K562 (cell line): Measurements from ENCODE around the gene SCN1B.

ENCODE experiments used
- CBFA2T2 ChIP-seq: fragments of 450-650 bp; conservative IDR thresholded peaks from 2 replicates; pipeline ENCODE4 v1.6.1; 2017; ENCODE audit warnings: mild to moderate bottlenecking
- CTCF ChIP-seq, 3 experiments: IDR thresholded peaks in 2 of 3; conservative IDR thresholded peaks in 1 of 3; 2 replicates each; pipeline ENCODE4 v1.5.1; 2011 to 2012; ENCODE audit warnings: low read length in 3 of 3, mild to moderate bottlenecking in 3 of 3, control low read depth in 2 of 3, improper control_type of control experiment in 1 of 3, inconsistent platforms in 1 of 3, low read depth in 1 of 3, mixed read lengths in 1 of 3, moderate library complexity in 1 of 3; ENCODE audit not compliant: insufficient read depth in 2 of 3
- GTF2F1 ChIP-seq: IDR thresholded peaks from 2 replicates; pipeline ENCODE4 v1.6.1; 2011; ENCODE audit warnings: low read depth, low read length, improper control_type of control experiment
- HSF4 ChIP-seq: fragments of 250-450 bp; sonication (Bioruptor Pico); IDR thresholded peaks from 2 replicates; pipeline ENCODE4 v2.1.2; 2022; ENCODE audit warnings: mild to moderate bottlenecking, moderate library complexity, borderline replicate concordance
- MLLT1 ChIP-seq, 2 experiments: fragments of 450-650 bp; IDR thresholded peaks; 2 replicates each; pipeline ENCODE4 v1.6.1; 2016
- MTA2 ChIP-seq: fragments of 450-650 bp; IDR thresholded peaks from 2 replicates; pipeline ENCODE4 v1.6.1; 2016; ENCODE audit warnings: low read depth
- MXI1 ChIP-seq: IDR thresholded peaks from 2 replicates; pipeline ENCODE4 v1.6.1; 2011; ENCODE audit warnings: low read depth, mild to moderate bottlenecking, improper control_type of control experiment, low read length
- SOX6 ChIP-seq: fragments of 450-650 bp; IDR thresholded peaks from 2 replicates; pipeline ENCODE4 v1.6.1; 2014; ENCODE audit warnings: mild to moderate bottlenecking
- ZNF184 ChIP-seq: sonication (generic); formaldehyde crosslinking; IDR thresholded peaks from 2 replicates; pipeline ENCODE4 v1.5.0; 2020; ENCODE audit warnings: missing genetic modification reagents
- ZNF324 ChIP-seq: fragments of 250-450 bp; sonication (Bioruptor Pico); IDR thresholded peaks from 2 replicates; pipeline ENCODE4 v1.4.0; 2020; ENCODE audit warnings: mild to moderate bottlenecking
- ZNF347 ChIP-seq: fragments of 450-650 bp; formaldehyde crosslinking; IDR thresholded peaks from 2 replicates; pipeline ENCODE4 v1.4.0; 2020; ENCODE audit warnings: low read depth, mild to moderate bottlenecking, moderate library complexity
- ZNF561 ChIP-seq: fragments of 450-650 bp; formaldehyde crosslinking; conservative IDR thresholded peaks from 2 replicates; pipeline ENCODE4 v1.4.0; 2020; ENCODE audit warnings: mild to moderate bottlenecking, moderate library complexity

GRCh38 chr19:35079826-35080225 is 49.6 kb downstream of the SCN1B start:
- TF ChIP-seq ZNF561 (CRISPR knock-in tag) (no peak), HSF4 (CRISPR knock-in tag) (no peak), ZNF324 (CRISPR knock-in tag) (no peak), ZNF184 (no peak), CTCF (IDR thresholded peaks at IDR 0.05 in 2 of 3, conservative IDR thresholded peaks at IDR 0.05 in 1 of 3; ENCODE audit: insufficient read depth in 2 of 3, low read depth in 1 of 3, low read length in 3 of 3) (no peak), MLLT1 (IDR thresholded peaks at IDR 0.05) (no peak), MXI1 (no peak), SOX6 (no peak), CBFA2T2 (no peak), ZNF347 (CRISPR knock-in tag) (no peak), MTA2 (no peak), GTF2F1 (no peak)
